ENCODE results near the gene PTPN20.

Gene PTPN20

DNA sequence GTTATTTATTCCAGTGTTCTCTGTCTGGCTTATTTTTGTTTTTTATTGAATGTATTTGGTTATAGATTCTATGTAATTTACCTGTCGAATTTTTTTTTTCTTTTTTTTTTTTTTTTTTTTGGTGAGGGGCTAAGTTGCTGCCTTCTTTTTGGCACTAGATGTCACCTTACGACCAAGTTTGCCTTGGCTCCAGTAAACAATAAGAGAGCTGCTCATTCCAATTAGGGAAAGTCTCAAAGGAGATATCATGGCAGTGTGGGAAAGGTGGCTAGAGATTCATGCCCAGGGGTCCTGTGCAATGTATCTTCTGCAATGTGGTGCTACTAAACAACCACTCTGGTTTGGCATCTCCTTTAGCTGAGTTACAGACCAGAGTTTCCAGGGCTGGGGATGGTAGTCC, 84.0 kb downstream of the PTPN20 start:
- no peaks in the 10 kb centered on the region for H3K4me1 Mint-ChIP-seq
- no peak overlapping the region for H3K27ac Mint-ChIP-seq

GRCh38 chr10:46998192-46998591, 87.0 kb downstream of the PTPN20 start:
- ATAC-seq (ENCODE audit: low read depth), result no peak
- DNase-seq (ENCODE audit: low spot score in 2 of 2), result no peak
- no peaks in the 10 kb centered on the region for H3K4me1 Mint-ChIP-seq

More for the DNA sequence above, 84.0 kb downstream of the PTPN20 start:
- Mint-ChIP-seq H3K9me3 (peaks cover 6% of the 10 kb centered on the region), H3K4me3 (no peak overlapping the region), H3K27me3 (peaks cover 4% of the 10 kb centered on the region), H3K36me3 (peaks cover 3% of the 10 kb centered on the region)
- no peak for DNase-seq (ENCODE audit: low spot score in 2 of 2)
- ATAC-seq (ENCODE audit: low read depth), result no peak

GRCh38 chr10:46998595-46998994, 87.4 kb downstream of the PTPN20 start:
- no peaks in the 10 kb centered on the region for H3K4me1 Mint-ChIP-seq
- no peak overlapping the region for H3K27ac Mint-ChIP-seq
- DNase-seq (ENCODE audit: low spot score in 2 of 2) (no peak), ATAC-seq (ENCODE audit: low read depth) (no peak)
- no peak overlapping the region for H3K4me3 Mint-ChIP-seq
- peaks cover 3% of the 10 kb centered on the region for H3K36me3 Mint-ChIP-seq
- peaks cover 4% of the 10 kb centered on the region for H3K27me3 Mint-ChIP-seq
- H3K9me3 Mint-ChIP-seq, result peaks cover 6% of the 10 kb centered on the region

More at GRCh38 chr10:46998192-46998591, 87.0 kb downstream of the PTPN20 start:
- H3K36me3 Mint-ChIP-seq, result peaks cover 3% of the 10 kb centered on the region
- H3K27ac Mint-ChIP-seq, result no peak overlapping the region
- peaks cover 6% of the 10 kb centered on the region for H3K9me3 Mint-ChIP-seq
- H3K27me3 Mint-ChIP-seq, result peaks cover 4% of the 10 kb centered on the region
- H3K4me3 Mint-ChIP-seq, result no peak overlapping the region

- ATAC-seq (ENCODE audit: low read depth) (no peak), DNase-seq (ENCODE audit: low spot score in 2 of 2) (no peak)
- H3K9me3 Mint-ChIP-seq, result peaks cover 4% of the 10 kb centered on the region
- H3K4me1 Mint-ChIP-seq, result no peaks in the 10 kb centered on the region
- H3K27ac Mint-ChIP-seq, result no peak overlapping the region
- H3K4me3 Mint-ChIP-seq, result no peak overlapping the region
- H3K36me3 Mint-ChIP-seq, result peaks cover 3% of the 10 kb centered on the region
- peaks cover 4% of the 10 kb centered on the region for H3K27me3 Mint-ChIP-seq
Observed at GRCh38 chr10:46999217-46999616, 88.0 kb downstream of the PTPN20 start.

DNA sequence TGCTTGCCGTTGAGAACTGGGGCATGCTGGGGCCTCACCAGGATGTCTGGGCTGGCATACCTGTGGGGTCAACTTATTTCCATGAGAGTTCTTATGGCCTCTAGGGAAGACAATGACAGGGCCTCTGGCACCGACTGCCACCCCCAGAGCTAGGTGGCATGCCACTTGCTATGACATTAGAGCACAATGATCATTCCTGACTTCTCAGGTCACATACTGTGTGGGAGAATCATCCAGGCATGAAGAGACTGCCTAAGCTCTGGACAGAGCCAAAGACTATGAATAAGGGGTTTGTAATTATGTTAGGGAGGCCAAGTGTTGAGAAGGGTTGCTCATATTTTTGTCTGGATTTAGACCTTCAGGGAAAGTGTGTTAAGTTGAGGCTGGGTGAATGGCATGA, 97.5 kb downstream of the PTPN20 start:
- no peak for ATAC-seq (ENCODE audit: low read depth)
- H3K4me3 Mint-ChIP-seq, result no peak overlapping the region
- no peaks in the 10 kb centered on the region for H3K9me3 Mint-ChIP-seq
- DNase-seq (ENCODE audit: low spot score in 2 of 2), result no peak
- no peaks in the 10 kb centered on the region for H3K4me1 Mint-ChIP-seq
- H3K36me3 Mint-ChIP-seq, result no peaks in the 10 kb centered on the region
- peaks cover 7% of the 10 kb centered on the region for H3K27me3 Mint-ChIP-seq
- H3K27ac Mint-ChIP-seq, result no peak overlapping the region

DNA sequence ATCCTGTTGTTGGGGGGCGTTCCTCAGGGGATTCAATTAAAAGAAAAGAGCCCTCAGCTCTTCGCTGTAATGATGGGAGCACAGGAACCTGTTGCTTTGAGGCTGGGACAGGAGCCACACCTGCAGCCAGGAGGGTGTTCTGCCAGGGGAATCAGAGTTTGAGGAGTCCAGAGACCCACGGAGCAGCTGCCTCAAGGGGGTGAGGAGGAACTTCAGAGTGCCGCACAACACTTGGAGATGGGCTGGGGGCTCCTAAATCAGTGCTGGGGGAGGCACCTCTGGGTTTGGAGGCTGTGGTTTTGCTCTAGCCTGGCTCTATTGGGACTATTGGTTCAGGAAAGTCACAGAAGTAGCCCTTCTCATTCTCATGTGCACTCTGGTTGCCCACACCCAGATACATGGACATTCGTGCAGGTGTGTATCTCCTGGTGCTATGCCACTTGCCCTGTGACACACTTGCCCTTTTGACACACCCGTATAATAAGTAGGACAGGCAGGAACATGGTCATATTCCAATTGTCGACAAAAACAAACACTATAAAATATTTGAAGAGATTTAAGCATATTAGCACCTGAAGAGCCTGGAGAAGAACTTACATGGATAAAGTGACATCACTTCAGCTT, 98.1 kb downstream of the PTPN20 start:
- Mint-ChIP-seq H3K4me1 (no peaks in the 10 kb centered on the region), H3K27ac (no peak overlapping the region), H3K36me3 (no peaks in the 10 kb centered on the region), H3K27me3 (peaks cover 7% of the 10 kb centered on the region), H3K9me3 (no peaks in the 10 kb centered on the region), H3K4me3 (no peak overlapping the region)
- DNase-seq (ENCODE audit: low spot score in 2 of 2) (no peak), ATAC-seq (ENCODE audit: low read depth) (no peak)

DNA sequence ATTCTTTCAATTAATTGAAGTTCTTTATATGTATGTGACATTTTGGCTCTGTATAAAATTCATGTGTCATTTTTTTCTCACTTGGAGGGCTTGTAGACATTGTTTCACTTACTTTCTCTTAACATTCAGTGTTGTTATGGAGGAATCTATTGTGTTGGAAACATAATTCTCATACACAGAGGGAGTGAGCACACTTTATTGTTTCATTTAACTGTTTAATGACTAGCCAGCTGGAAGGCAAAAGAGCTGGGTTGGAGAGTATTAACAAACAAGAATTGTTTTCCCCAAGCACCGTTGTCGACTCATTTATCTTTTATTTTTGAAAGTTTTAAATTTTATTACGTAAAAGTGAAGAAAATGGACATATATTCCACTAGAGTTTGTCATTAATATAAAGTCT, 98.8 kb downstream of the PTPN20 start:
- H3K4me3 Mint-ChIP-seq, result no peak overlapping the region
- H3K27me3 Mint-ChIP-seq, result peaks cover 7% of the 10 kb centered on the region
- H3K27ac Mint-ChIP-seq, result no peak overlapping the region
- no peaks in the 10 kb centered on the region for H3K36me3 Mint-ChIP-seq
- DNase-seq (ENCODE audit: low spot score in 2 of 2) (no peak), ATAC-seq (ENCODE audit: low read depth) (no peak)
- no peaks in the 10 kb centered on the region for H3K4me1 Mint-ChIP-seq
- H3K9me3 Mint-ChIP-seq, result no peaks in the 10 kb centered on the region

DNA sequence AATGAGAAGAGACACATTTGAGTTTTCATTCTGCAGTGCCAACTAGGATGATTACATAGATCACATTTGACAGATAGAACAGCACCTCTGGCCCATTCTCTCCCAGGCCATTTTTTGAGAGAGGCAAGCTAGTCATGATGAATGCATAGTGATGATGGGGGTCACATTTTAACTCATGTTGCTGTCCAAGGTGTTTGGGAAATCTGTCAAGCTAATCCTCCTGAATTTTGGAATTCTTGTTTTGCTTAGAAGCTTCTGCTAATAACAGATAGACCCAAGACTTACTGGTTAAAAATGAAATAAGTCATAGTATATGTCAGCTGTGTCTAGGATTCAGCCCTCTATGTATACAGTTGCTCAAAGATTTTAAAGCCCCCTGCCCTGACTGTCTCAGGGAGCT, 101.0 kb downstream of the PTPN20 start:
- H3K4me1 Mint-ChIP-seq, result no peaks in the 10 kb centered on the region
- H3K27ac Mint-ChIP-seq, result no peak overlapping the region
- no peaks in the 10 kb centered on the region for H3K36me3 Mint-ChIP-seq
- ATAC-seq (ENCODE audit: low read depth) (no peak), DNase-seq (ENCODE audit: low spot score in 2 of 2) (no peak)
- no peaks in the 10 kb centered on the region for H3K9me3 Mint-ChIP-seq
- H3K27me3 Mint-ChIP-seq, result peaks cover 5% of the 10 kb centered on the region
- H3K4me3 Mint-ChIP-seq, result no peak overlapping the region

GRCh38 chr10:47013507-47014154, 102.4 kb downstream of the PTPN20 start:
- DNase-seq (ENCODE audit: low spot score in 2 of 2) (no peak), ATAC-seq (ENCODE audit: low read depth) (no peak)
- peaks cover 5% of the 10 kb centered on the region for H3K27me3 Mint-ChIP-seq
- no peak overlapping the region for H3K27ac Mint-ChIP-seq
- no peaks in the 10 kb centered on the region for H3K9me3 Mint-ChIP-seq
- H3K4me3 Mint-ChIP-seq, result no peak overlapping the region
- no peaks in the 10 kb centered on the region for H3K4me1 Mint-ChIP-seq
- H3K36me3 Mint-ChIP-seq, result no peaks in the 10 kb centered on the region

- Mint-ChIP-seq H3K9me3 (no peaks in the 10 kb centered on the region), H3K27ac (no peak overlapping the region), H3K27me3 (peaks cover 2% of the 10 kb centered on the region), H3K4me3 (no peak overlapping the region), H3K36me3 (no peaks in the 10 kb centered on the region), H3K4me1 (no peaks in the 10 kb centered on the region)
- DNase-seq (ENCODE audit: low spot score in 2 of 2), result no peak
- ATAC-seq (ENCODE audit: low read depth), result no peak
Observed at GRCh38 chr10:47015404-47015803, 104.2 kb downstream of the PTPN20 start.

DNA sequence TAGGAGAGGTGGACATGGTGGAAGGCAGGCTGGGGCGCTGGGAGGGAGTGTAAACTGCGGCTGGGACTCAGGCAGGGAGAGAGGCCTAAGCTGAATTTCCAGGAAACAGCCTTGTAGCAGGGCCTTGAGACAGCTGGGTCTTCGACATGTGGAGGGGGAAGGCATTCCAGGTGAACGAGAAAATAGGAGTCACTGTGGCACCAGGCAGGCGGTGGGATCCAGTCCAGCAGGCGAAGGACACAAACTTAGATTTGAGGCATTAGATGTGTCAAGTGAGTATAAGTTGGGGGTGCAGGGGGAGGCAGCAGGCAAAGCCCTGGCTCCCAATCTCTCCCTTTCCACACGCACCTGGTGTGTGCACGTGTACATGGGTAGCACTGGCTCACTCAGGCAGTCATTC, 105.3 kb downstream of the PTPN20 start:
- DNase-seq (ENCODE audit: low spot score in 2 of 2) (no peak), ATAC-seq (ENCODE audit: low read depth) (no peak)
- no peaks in the 10 kb centered on the region for H3K36me3 Mint-ChIP-seq
- H3K4me3 Mint-ChIP-seq, result no peak overlapping the region
- no peak overlapping the region for H3K27ac Mint-ChIP-seq
- peaks cover 2% of the 10 kb centered on the region for H3K27me3 Mint-ChIP-seq
- no peaks in the 10 kb centered on the region for H3K4me1 Mint-ChIP-seq
- no peaks in the 10 kb centered on the region for H3K9me3 Mint-ChIP-seq

DNA sequence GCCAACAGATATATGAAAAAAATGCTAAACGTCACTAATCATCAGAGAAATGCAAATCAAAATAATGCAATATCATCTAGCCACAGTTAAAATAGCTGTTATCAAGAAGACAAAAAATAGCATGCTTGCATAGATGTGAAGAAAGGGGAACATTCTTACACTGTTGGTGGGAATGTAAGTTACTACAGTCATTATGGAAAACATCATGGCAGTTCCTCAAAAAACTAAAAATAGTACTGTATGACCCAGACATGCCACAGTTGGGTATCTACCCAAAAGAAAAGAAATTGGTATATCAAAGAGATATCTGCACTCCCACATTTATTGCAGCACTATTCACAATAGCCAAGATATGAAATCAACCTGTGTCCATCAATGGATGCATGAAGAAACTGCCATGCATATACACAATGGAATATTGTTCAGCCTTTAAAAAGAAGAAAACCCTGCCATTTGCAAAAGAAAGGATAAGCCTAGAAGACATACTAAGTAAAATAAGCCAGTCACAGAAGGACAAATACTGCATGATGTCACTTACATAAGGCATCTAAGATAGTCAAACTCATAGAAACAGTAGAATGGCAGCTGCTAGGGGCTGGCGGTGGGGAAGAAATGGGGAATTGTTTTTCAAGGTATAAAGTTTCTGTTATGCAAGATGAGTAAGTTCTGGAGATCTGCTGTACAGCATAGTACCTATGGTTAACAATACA, 107.0 kb downstream of the PTPN20 start:
- no peaks in the 10 kb centered on the region for H3K9me3 Mint-ChIP-seq
- H3K36me3 Mint-ChIP-seq, result no peaks in the 10 kb centered on the region
- H3K4me1 Mint-ChIP-seq, result no peaks in the 10 kb centered on the region
- H3K4me3 Mint-ChIP-seq, result no peak overlapping the region
- no peak for ATAC-seq (ENCODE audit: low read depth)
- H3K27me3 Mint-ChIP-seq, result no peaks in the 10 kb centered on the region
- H3K27ac Mint-ChIP-seq, result no peak overlapping the region
- DNase-seq (ENCODE audit: low spot score in 2 of 2), result no peak

- H3K36me3 Mint-ChIP-seq, result no peaks in the 10 kb centered on the region
- no peak for DNase-seq (ENCODE audit: low spot score in 2 of 2)
- no peak for ATAC-seq (ENCODE audit: low read depth)
Observed at GRCh38 chr10:47019155-47020145, 108.2 kb downstream of the PTPN20 start.

DNA sequence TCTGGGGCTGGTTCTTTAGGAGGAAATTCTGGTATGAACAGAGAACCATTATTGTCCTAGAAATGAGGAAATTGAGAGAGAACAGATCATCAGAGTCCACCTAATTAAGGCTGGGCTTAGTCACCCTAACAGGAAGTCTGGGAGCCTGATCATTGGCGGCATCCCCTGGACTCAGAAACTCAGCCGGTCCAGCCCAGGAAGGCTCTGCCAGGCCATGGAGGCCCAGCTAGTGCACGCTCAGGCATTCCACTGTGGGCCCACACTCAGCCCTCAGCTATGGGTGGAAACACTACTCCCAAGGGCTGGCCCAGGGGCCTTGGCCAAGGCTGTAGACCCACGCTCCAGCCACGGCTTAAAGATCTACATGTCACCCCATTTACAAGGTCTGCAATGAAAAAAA, 109.2 kb downstream of the PTPN20 start:
- H3K36me3 Mint-ChIP-seq, result no peaks in the 10 kb centered on the region
- DNase-seq (ENCODE audit: low spot score in 2 of 2) (no peak), ATAC-seq (ENCODE audit: low read depth) (no peak)
- H3K9me3 Mint-ChIP-seq, result no peaks in the 10 kb centered on the region
- H3K27me3 Mint-ChIP-seq, result peaks cover 6% of the 10 kb centered on the region
- H3K4me1 Mint-ChIP-seq, result peaks cover 8% of the 10 kb centered on the region
- H3K27ac Mint-ChIP-seq, result no peak overlapping the region
- no peak overlapping the region for H3K4me3 Mint-ChIP-seq

More at GRCh38 chr10:47019155-47020145, 108.2 kb downstream of the PTPN20 start:
- Mint-ChIP-seq H3K27ac (no peak overlapping the region), H3K4me1 (peaks cover 5% of the 10 kb centered on the region), H3K27me3 (peaks cover 6% of the 10 kb centered on the region), H3K4me3 (no peak overlapping the region), H3K9me3 (no peaks in the 10 kb centered on the region)
